K562 (cell line): ENCODE measurements around the gene NPC1. TPM values are rescaled to one million over a fixed set of nuclear protein-coding genes. Genes with fewer than 3 reads are reported as not detected.

ENCODE experiments used
- BRD9 ChIP-seq: fragments of 450-650 bp; IDR thresholded peaks from 2 replicates; pipeline ENCODE4 v1.6.1; 2018; ENCODE audit warnings: low read depth; ENCODE audit not compliant: partially characterized antibody
- HMGN3 ChIP-seq: IDR thresholded peaks from 2 replicates; pipeline ENCODE4 v1.6.1; 2011; ENCODE audit warnings: borderline replicate concordance, low read depth, mild to moderate bottlenecking, mixed read lengths, low read length; ENCODE audit not compliant: insufficient read length; ENCODE audit errors: extremely low read depth
- MCM3 ChIP-seq: fragments of 450-650 bp; IDR thresholded peaks from 2 replicates; pipeline ENCODE4 v1.6.1; 2016
- MIER1 ChIP-seq: fragments of 450-650 bp; IDR thresholded peaks from 2 replicates; pipeline ENCODE4 v1.6.1; 2016; ENCODE audit warnings: antibody characterized with exemption, mild to moderate bottlenecking, low read depth
- PRPF4 ChIP-seq: fragments of 200-400 bp; formaldehyde crosslinking; IDR thresholded peaks from one replicate; pipeline ENCODE4 v1.6.1; 2017; ENCODE audit warnings: low read length, low read depth, mild to moderate bottlenecking; ENCODE audit not compliant: insufficient read depth, poor library complexity, severe bottlenecking
- ZC3H11A ChIP-seq: IDR thresholded peaks from 2 replicates; pipeline ENCODE4 v1.6.1; 2012; ENCODE audit warnings: low read depth, low read length, improper control_type of control experiment
- ZNF384 ChIP-seq: IDR thresholded peaks from 2 replicates; pipeline ENCODE4 v1.6.1; 2012; ENCODE audit warnings: low read depth, low read length, improper control_type of control experiment
- polyA plus RNA-seq, 8 experiments: library from polyadenylated mRNA; depleted of rRNA in 4 of 8; stranded (reverse) in 5 of 8; unstranded in 3 of 8; fragments of >200 nt; fragmentation: Nextera tagmentation in 2 of 8; fragmentation: Illumina TruSeq in 1 of 8; extraction: Ambion mirVana in 2 of 8; extraction: Trizol in 1 of 8; gene quantifications; 2 replicates each; pipeline versions ENCODE4 v1.2.1 to v1.2.3, GENCODE V29; 2011 to 2014; ENCODE audit warnings: inconsistent platforms in 1 of 8, missing spikeins in 1 of 8
- total RNA-seq, 7 experiments: library from RNA; depleted of rRNA in 6 of 7; stranded (reverse); fragments of >200 nt in 6 of 7; fragmentation: Illumina TruSeq in 2 of 7; extraction: Trizol in 2 of 7; gene quantifications; 2 replicates each; pipeline versions ENCODE4 v1.2.1 to v1.2.3, GENCODE V29; 2011 to 2021; ENCODE audit warnings: low replicate concordance in 1 of 7
- TF ChIP-seq, protein P1 (sequence below): fragments of 200-800 bp; sonication (Bioruptor generic); IDR thresholded peaks from 2 replicates; pipeline ENCODE4 v1.6.1; 2016; ENCODE audit warnings: missing genetic modification characterization, missing compliant biosample characterization
- TF ChIP-seq, protein P2 (sequence below): fragments of 250-450 bp; sonication (Bioruptor Pico); IDR thresholded peaks from 2 replicates; pipeline ENCODE4 v1.5.0; 2022; ENCODE audit warnings: mild to moderate bottlenecking
- TF ChIP-seq, protein P3 (sequence below): fragments of 450-650 bp; formaldehyde crosslinking; IDR thresholded peaks from 2 replicates; pipeline ENCODE4 v1.4.0; 2022; ENCODE audit warnings: mild to moderate bottlenecking, moderate library complexity
- TF ChIP-seq, protein P4 (sequence below): sonication (generic); formaldehyde crosslinking; IDR thresholded peaks from 2 replicates; pipeline ENCODE4 v1.8.0; 2022; ENCODE audit warnings: mild to moderate bottlenecking, missing genetic modification reagents

Gene NPC1
- total and polyA plus RNA-seq, 9 of the 15 experiments (the other 6 are each of a cell fraction or from before 2014, with no cell fraction given) = 17.1 to 45.9 (median 27.6) TPM

DNA sequence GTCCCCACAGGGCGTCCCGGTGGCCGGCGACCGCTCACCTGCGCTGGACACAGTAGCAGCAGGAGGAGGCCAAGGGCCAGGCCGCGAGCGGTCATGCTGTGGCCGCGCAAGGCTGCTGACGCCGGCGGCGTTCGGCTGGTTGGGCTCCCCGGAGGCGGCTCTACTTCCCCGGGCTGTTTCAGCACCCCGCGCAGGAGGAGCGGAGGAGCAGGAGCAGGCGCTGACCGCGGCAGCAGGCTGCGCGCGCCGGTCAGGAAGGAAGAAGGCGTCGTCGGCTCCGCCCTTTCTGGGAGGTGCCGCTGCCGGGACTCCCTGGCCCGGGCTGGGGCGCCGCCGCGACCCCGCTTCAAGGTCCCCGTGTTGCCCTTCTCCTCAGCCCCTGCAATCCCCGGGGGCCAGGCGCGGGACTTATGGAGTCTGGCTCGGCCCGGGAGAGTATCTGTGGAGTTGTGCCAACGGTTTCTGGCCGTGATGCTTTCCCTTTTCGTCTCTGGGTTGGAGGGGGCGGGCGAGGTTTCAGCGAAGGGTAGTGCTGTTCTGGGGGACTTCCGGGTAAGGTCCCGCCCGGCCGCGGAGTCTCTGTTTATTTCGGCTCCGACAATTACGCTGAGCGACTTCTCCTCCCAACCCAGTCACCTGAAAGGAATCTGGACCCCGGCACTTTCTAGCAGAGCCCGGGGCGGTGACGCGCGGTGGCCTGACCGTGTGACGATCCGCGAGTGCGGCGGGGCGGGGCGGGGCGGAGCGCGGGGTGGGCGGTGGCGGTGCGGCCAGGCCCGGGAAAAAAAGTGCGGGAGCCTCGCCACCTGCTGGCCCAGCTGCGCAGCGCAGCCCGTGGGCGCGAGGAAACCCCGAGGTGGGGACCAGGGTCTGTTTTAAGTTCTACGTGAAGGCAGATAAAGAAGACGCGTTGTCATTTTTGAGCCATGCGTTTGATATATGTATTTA lies at the start of gene NPC1 (continued):
- TF ChIP-seq, protein P1, sequence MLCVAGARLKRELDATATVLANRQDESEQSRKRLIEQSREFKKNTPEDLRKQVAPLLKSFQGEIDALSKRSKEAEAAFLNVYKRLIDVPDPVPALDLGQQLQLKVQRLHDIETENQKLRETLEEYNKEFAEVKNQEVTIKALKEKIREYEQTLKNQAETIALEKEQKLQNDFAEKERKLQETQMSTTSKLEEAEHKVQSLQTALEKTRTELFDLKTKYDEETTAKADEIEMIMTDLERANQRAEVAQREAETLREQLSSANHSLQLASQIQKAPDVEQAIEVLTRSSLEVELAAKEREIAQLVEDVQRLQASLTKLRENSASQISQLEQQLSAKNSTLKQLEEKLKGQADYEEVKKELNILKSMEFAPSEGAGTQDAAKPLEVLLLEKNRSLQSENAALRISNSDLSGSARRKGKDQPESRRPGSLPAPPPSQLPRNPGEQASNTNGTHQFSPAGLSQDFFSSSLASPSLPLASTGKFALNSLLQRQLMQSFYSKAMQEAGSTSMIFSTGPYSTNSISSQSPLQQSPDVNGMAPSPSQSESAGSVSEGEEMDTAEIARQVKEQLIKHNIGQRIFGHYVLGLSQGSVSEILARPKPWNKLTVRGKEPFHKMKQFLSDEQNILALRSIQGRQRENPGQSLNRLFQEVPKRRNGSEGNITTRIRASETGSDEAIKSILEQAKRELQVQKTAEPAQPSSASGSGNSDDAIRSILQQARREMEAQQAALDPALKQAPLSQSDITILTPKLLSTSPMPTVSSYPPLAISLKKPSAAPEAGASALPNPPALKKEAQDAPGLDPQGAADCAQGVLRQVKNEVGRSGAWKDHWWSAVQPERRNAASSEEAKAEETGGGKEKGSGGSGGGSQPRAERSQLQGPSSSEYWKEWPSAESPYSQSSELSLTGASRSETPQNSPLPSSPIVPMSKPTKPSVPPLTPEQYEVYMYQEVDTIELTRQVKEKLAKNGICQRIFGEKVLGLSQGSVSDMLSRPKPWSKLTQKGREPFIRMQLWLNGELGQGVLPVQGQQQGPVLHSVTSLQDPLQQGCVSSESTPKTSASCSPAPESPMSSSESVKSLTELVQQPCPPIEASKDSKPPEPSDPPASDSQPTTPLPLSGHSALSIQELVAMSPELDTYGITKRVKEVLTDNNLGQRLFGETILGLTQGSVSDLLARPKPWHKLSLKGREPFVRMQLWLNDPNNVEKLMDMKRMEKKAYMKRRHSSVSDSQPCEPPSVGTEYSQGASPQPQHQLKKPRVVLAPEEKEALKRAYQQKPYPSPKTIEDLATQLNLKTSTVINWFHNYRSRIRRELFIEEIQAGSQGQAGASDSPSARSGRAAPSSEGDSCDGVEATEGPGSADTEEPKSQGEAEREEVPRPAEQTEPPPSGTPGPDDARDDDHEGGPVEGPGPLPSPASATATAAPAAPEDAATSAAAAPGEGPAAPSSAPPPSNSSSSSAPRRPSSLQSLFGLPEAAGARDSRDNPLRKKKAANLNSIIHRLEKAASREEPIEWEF (CRISPR knock-in tag) = no peak
- TF ChIP-seq ZNF384 (peak; percentile 69), MIER1 (no peak), BRD9 (peak; percentile 44), ZC3H11A (0 out of 2 replicates have a peak, but pooled peaks have one; percentile 23), MCM3 (no peak), HMGN3 (peak; percentile 65), PRPF4 (no peak)
- TF ChIP-seq, protein P2, sequence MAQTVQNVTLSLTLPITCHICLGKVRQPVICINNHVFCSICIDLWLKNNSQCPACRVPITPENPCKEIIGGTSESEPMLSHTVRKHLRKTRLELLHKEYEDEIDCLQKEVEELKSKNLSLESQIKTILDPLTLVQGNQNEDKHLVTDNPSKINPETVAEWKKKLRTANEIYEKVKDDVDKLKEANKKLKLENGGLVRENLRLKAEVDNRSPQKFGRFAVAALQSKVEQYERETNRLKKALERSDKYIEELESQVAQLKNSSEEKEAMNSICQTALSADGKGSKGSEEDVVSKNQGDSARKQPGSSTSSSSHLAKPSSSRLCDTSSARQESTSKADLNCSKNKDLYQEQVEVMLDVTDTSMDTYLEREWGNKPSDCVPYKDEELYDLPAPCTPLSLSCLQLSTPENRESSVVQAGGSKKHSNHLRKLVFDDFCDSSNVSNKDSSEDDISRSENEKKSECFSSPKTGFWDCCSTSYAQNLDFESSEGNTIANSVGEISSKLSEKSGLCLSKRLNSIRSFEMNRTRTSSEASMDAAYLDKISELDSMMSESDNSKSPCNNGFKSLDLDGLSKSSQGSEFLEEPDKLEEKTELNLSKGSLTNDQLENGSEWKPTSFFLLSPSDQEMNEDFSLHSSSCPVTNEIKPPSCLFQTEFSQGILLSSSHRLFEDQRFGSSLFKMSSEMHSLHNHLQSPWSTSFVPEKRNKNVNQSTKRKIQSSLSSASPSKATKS (CRISPR knock-in tag) = no peak
- TF ChIP-seq, protein P3, sequence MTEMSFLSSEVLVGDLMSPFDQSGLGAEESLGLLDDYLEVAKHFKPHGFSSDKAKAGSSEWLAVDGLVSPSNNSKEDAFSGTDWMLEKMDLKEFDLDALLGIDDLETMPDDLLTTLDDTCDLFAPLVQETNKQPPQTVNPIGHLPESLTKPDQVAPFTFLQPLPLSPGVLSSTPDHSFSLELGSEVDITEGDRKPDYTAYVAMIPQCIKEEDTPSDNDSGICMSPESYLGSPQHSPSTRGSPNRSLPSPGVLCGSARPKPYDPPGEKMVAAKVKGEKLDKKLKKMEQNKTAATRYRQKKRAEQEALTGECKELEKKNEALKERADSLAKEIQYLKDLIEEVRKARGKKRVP (CRISPR knock-in tag) = peak; percentile 8; the same call in 1 of the 2 replicates
- TF ChIP-seq, protein P4, sequence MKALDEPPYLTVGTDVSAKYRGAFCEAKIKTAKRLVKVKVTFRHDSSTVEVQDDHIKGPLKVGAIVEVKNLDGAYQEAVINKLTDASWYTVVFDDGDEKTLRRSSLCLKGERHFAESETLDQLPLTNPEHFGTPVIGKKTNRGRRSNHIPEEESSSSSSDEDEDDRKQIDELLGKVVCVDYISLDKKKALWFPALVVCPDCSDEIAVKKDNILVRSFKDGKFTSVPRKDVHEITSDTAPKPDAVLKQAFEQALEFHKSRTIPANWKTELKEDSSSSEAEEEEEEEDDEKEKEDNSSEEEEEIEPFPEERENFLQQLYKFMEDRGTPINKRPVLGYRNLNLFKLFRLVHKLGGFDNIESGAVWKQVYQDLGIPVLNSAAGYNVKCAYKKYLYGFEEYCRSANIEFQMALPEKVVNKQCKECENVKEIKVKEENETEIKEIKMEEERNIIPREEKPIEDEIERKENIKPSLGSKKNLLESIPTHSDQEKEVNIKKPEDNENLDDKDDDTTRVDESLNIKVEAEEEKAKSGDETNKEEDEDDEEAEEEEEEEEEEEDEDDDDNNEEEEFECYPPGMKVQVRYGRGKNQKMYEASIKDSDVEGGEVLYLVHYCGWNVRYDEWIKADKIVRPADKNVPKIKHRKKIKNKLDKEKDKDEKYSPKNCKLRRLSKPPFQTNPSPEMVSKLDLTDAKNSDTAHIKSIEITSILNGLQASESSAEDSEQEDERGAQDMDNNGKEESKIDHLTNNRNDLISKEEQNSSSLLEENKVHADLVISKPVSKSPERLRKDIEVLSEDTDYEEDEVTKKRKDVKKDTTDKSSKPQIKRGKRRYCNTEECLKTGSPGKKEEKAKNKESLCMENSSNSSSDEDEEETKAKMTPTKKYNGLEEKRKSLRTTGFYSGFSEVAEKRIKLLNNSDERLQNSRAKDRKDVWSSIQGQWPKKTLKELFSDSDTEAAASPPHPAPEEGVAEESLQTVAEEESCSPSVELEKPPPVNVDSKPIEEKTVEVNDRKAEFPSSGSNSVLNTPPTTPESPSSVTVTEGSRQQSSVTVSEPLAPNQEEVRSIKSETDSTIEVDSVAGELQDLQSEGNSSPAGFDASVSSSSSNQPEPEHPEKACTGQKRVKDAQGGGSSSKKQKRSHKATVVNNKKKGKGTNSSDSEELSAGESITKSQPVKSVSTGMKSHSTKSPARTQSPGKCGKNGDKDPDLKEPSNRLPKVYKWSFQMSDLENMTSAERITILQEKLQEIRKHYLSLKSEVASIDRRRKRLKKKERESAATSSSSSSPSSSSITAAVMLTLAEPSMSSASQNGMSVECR = peak; percentile 63
